OCI-LY3 (cell line): ENCODE measurements around the gene TYMP.

Experiments used
- H2AFZ ChIP-seq: fragments of 200-600, 300-600 bp; shearing (Covaris generic); 2 replicates; pipeline ENCODE4 v1.6.0; 2014; ENCODE audit warnings: antibody characterized with exemption, low read depth, low read length
- H3K27ac ChIP-seq: fragments of 200-600, 300-600 bp; sonication (generic); 2 replicates; pipeline ENCODE4 v1.5.1; 2014; ENCODE audit warnings: mild to moderate bottlenecking, low read length, moderate library complexity, mixed read lengths
- H3K27me3 ChIP-seq: fragments of 200-600, 300-600 bp; sonication (generic); 2 replicates; pipeline ENCODE4 v1.6.1; 2014; ENCODE audit warnings: low read depth, low read length, mixed read lengths
- H3K36me3 ChIP-seq: fragments of 200-600, 300-600 bp; sonication (generic); replicated peaks from 2 replicates; pipeline ENCODE3; 2014; ENCODE audit warnings: low read depth, low read length, mixed read lengths
- H3K4me1 ChIP-seq: fragments of 300-600, 200-600 bp; sonication (generic); 2 replicates; pipeline ENCODE4 v1.6.1; 2014; ENCODE audit warnings: low read length, mixed read lengths
- H3K4me2 ChIP-seq: fragments of 200-600, 300-600 bp; sonication (generic); 2 replicates; pipeline ENCODE4 v1.6.1; 2014; ENCODE audit warnings: low read length, mixed read lengths
- H3K4me3 ChIP-seq: fragments of 300-600, 200-600 bp; sonication (generic); 2 replicates; pipeline ENCODE4 v1.5.1; 2014; ENCODE audit warnings: antibody characterized with exemption, mild to moderate bottlenecking, low read length, moderate library complexity
- H3K79me2 ChIP-seq: fragments of 300-600, 200-600 bp; shearing (Covaris generic); 2 replicates; pipeline ENCODE4 v1.6.1; 2014; ENCODE audit warnings: mild to moderate bottlenecking, low read length, mixed read lengths
- H3K9ac ChIP-seq: fragments of 300-600, 200-600 bp; shearing (Covaris generic); 2 replicates; pipeline ENCODE4 v1.6.0; 2014; ENCODE audit warnings: mild to moderate bottlenecking, low read length, moderate library complexity
- H3K9me3 ChIP-seq: fragments of 200-600, 300-600 bp; shearing (Covaris generic); 2 replicates; pipeline ENCODE4 v1.6.1; 2014; ENCODE audit warnings: low read length, mixed read lengths; ENCODE audit not compliant: insufficient read depth
- H4K20me1 ChIP-seq: fragments of 200-600, 300-600 bp; sonication (generic); 2 replicates; pipeline ENCODE4 v1.6.1; 2016; ENCODE audit warnings: low read length, mixed read lengths; ENCODE audit not compliant: insufficient read depth
- CTCF ChIP-seq: fragments of 200-600, 300-600 bp; sonication (generic); IDR thresholded peaks from 2 replicates; pipeline ENCODE4 v1.5.1; 2014; ENCODE audit warnings: antibody characterized with exemption, low read length, low read depth
- EZH2phosphoT487 ChIP-seq: fragments of 200-600 bp; shearing (Covaris generic); IDR thresholded peaks from 2 replicates; pipeline ENCODE4 v1.6.1; 2018; ENCODE audit warnings: antibody characterized with exemption, mixed run types, low read depth

Gene TYMP

GRCh38 chr22:50529897-50530579 lies at the start of gene TYMP:
TYMP (minus strand) TSS chr22:50530012; CDS start chr22:50529709, 303 bp downstream.
- no peaks in the 10 kb centered on the region for H3K27me3 ChIP-seq
- peaks cover 34% of the 10 kb centered on the region for H3K4me1 ChIP-seq
- H3K27ac ChIP-seq = peak within 1 kb of the TSS; percentile 80
- H3K36me3 ChIP-seq = no peaks in the 10 kb centered on the region
- H3K4me3 ChIP-seq = peak within 1 kb of the TSS; percentile 98
- TF ChIP-seq CTCF (no peak), EZH2phosphoT487 (no peak)
- peaks cover 7% of the 10 kb centered on the region for H3K79me2 ChIP-seq
- H3K4me2 ChIP-seq = peak within 1 kb of the TSS; percentile 95
- no peaks in the 10 kb centered on the region for H4K20me1 ChIP-seq
- peak within 1 kb of the TSS; percentile 99 for H3K9ac ChIP-seq
- H3K9me3 ChIP-seq = no peaks in the 10 kb centered on the region
- H2AFZ ChIP-seq = no peak within 1 kb of the TSS

GRCh38 chr22:50578776-50579310 lies 49.0 kb upstream of the TYMP start:
- Histone ChIP-seq H4K20me1 (no peaks in the 10 kb centered on the region), H3K9ac (no peak overlapping the region), H3K79me2 (peaks cover 18% of the 10 kb centered on the region), H3K36me3 (no peaks in the 10 kb centered on the region), H3K4me2 (no peak overlapping the region), H2AFZ (no peak overlapping the region), H3K27ac (no peak overlapping the region), H3K4me1 (peaks cover 11% of the 10 kb centered on the region), H3K4me3 (no peak overlapping the region), H3K9me3 (no peaks in the 10 kb centered on the region), H3K27me3 (no peaks in the 10 kb centered on the region)
- TF ChIP-seq EZH2phosphoT487 (no peak), CTCF (no peak)

GRCh38 chr22:50577987-50578775 lies 48.4 kb upstream of the TYMP start, which contains the start of gene CPT1B:
CPT1B (minus strand) TSS chr22:50578427; CDS start chr22:50577915, 512 bp downstream.
- Histone ChIP-seq H3K36me3 (no peaks in the 10 kb centered on the region), H3K9me3 (no peaks in the 10 kb centered on the region), H2AFZ (no peak within 1 kb of the TSS), H3K4me3 (no peak within 1 kb of the TSS), H3K4me1 (peaks cover 7% of the 10 kb centered on the region), H3K27me3 (no peaks in the 10 kb centered on the region), H4K20me1 (no peaks in the 10 kb centered on the region), H3K9ac (no peak within 1 kb of the TSS), H3K79me2 (peaks cover 14% of the 10 kb centered on the region), H3K27ac (no peak within 1 kb of the TSS), H3K4me2 (no peak within 1 kb of the TSS)
- no peak for TF ChIP-seq EZH2phosphoT487
- TF ChIP-seq CTCF = no peak

GRCh38 chr22:50577697-50577986 lies 47.8 kb upstream of the TYMP start:
- no peak overlapping the region for H2AFZ ChIP-seq
- H3K4me2 ChIP-seq = no peak overlapping the region
- H3K4me1 ChIP-seq = peaks cover 7% of the 10 kb centered on the region
- peaks cover 13% of the 10 kb centered on the region for H3K79me2 ChIP-seq
- no peak overlapping the region for H3K27ac ChIP-seq
- H3K36me3 ChIP-seq = no peaks in the 10 kb centered on the region
- H3K9me3 ChIP-seq = no peaks in the 10 kb centered on the region
- H4K20me1 ChIP-seq = no peaks in the 10 kb centered on the region
- H3K9ac ChIP-seq = no peak overlapping the region
- no peak for TF ChIP-seq EZH2phosphoT487
- no peak for TF ChIP-seq CTCF
- no peaks in the 10 kb centered on the region for H3K27me3 ChIP-seq
- no peak overlapping the region for H3K4me3 ChIP-seq
